Endodermal cell (in vitro differentiated cells): ENCODE results near the gene ZSCAN20. TPM values are rescaled to one million over a fixed set of nuclear protein-coding genes. Genes with fewer than 3 reads are reported as not detected.
A peak's percentile ranks its signal among the peaks of the same experiment; 100 is the strongest.

Experiments
- DNase-seq: peaks from one replicate; pipeline ENCODE4 v3.0.0-alpha.2; 2017
- H3K27ac ChIP-seq: 2 replicates; pipeline ENCODE4 v1.5.1; 2013; ENCODE audit warnings: mild to moderate bottlenecking, low read depth, low read length, moderate library complexity
- H3K27me3 ChIP-seq: 2 replicates; pipeline ENCODE4 v1.6.1; 2013; ENCODE audit warnings: mild to moderate bottlenecking, low read length, moderate library complexity; ENCODE audit not compliant: insufficient read depth, control insufficient read depth, poor library complexity, severe bottlenecking
- H3K36me3 ChIP-seq: 2 replicates; pipeline ENCODE4 v1.7.0; 2013; ENCODE audit warnings: mild to moderate bottlenecking, low read length, moderate library complexity; ENCODE audit not compliant: control insufficient read depth, insufficient read depth
- H3K4me1 ChIP-seq: one replicate; pipeline ENCODE4 v1.7.0; 2013; ENCODE audit warnings: low read length; ENCODE audit not compliant: control insufficient read depth, insufficient read depth
- H3K4me3 ChIP-seq: 2 replicates; pipeline ENCODE4 v1.5.1; 2013; ENCODE audit warnings: mild to moderate bottlenecking, low read length, moderate library complexity
- H3K9ac ChIP-seq: 2 replicates; pipeline ENCODE4 v1.6.1; 2013; ENCODE audit warnings: mild to moderate bottlenecking, low read length, moderate library complexity; ENCODE audit not compliant: poor library complexity, severe bottlenecking; ENCODE audit errors: extremely low read depth
- H3K9me3 ChIP-seq: 2 replicates; pipeline ENCODE4 v1.6.1; 2013; ENCODE audit warnings: mild to moderate bottlenecking, low read length, moderate library complexity; ENCODE audit not compliant: control insufficient read depth
- H3K27ac Mint-ChIP-seq: 2 replicates; pipeline ENCODE4 v1.8.0; 2020; ENCODE audit warnings: mixed read lengths
- H3K27me3 Mint-ChIP-seq: 2 replicates; pipeline ENCODE4 v1.8.0; 2021; ENCODE audit warnings: mild to moderate bottlenecking, mixed read lengths; ENCODE audit not compliant: insufficient read depth
- H3K36me3 Mint-ChIP-seq: 2 replicates; pipeline ENCODE4 v1.8.0; 2020; ENCODE audit warnings: low read depth, mixed read lengths
- H3K4me1 Mint-ChIP-seq: 2 replicates; pipeline ENCODE4 v1.8.0; 2020; ENCODE audit warnings: mixed read lengths
- H3K4me3 Mint-ChIP-seq: 2 replicates; pipeline ENCODE4 v1.8.0; 2020; ENCODE audit warnings: mild to moderate bottlenecking, moderate library complexity, mixed read lengths
- H3K9me3 Mint-ChIP-seq: 2 replicates; pipeline ENCODE4 v1.8.0; 2020; ENCODE audit warnings: mild to moderate bottlenecking, mixed read lengths
- CTCF ChIP-seq: fragments of 200-600 bp; sonication (generic); conservative IDR thresholded peaks from 2 replicates; pipeline ENCODE4 v1.5.0; 2021; ENCODE audit warnings: antibody characterized with exemption, mild to moderate bottlenecking
- WGBS, 2 experiments: methylation state at CpG; one replicate each; pipeline versions ENCODE4 v1.1.5 to v1.1.7; 2013; ENCODE audit warnings: missing lambda C conversion rate in 2 of 2, mixed read lengths in 1 of 2; ENCODE audit not compliant: insufficient coverage in 1 of 2, insufficient read length in 1 of 2; 5-methylcytosine and 5-hydroxymethylcytosine counted together
- total RNA-seq, 2 donors: library from RNA; stranded (reverse); fragmentation: NEBNext Ultra II Directional in 1 of 2; extraction: Animal tissue kit (Norgen Biotek cat#: 25700) in 1 of 2; gene quantifications; 2 replicates in 1 of 2; 3 replicates in 1 of 2; pipeline ENCODE4 v1.2.1, GENCODE V29; 2021

ZSCAN20 gene
- total RNA-seq, 2 donors from 2014 or later: 5.8 to 6.1 TPM

DNA sequence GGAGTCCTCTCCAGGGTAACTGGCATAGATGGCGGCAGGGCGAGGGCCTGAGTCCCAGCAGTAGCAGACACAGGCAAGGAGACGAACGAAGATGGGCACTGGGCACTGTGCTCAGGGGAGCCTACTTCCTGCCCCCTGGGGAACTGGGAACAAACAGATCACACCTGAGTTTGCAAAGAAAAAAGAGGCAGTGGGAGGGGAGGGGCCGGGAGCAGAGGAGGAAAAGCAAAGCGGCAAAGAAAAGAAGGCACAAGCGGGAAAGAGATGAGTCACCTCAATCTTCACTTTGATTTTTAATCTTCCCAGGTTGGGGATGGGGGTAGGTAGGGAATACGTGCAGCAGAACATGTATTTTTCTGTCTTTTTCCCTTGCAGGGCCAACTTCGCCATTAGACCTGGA is 44.0 kb downstream of the ZSCAN20 start:
- Mint-ChIP-seq H3K27ac (no peak overlapping the region), H3K9me3 (no peaks in the 10 kb centered on the region), H3K4me1 (peaks cover 10% of the 10 kb centered on the region), H3K36me3 (no peaks in the 10 kb centered on the region), H3K4me3 (no peak overlapping the region), H3K27me3 (peaks cover 3% of the 10 kb centered on the region)
- no peak overlapping the region for H3K4me3 ChIP-seq
- peak; percentile 75 for DNase-seq
- H3K4me1 ChIP-seq: no peaks in the 10 kb centered on the region
- no peaks in the 10 kb centered on the region for H3K9me3 ChIP-seq
- H3K27ac ChIP-seq: no peak overlapping the region
- no peaks in the 10 kb centered on the region for H3K36me3 ChIP-seq
- no peaks in the 10 kb centered on the region for H3K27me3 ChIP-seq
- WGBS, 2 experiments: 64 to 71% methylated on average over 6 to 9 of the region's 9 CpGs
- no peak overlapping the region for H3K9ac ChIP-seq
- no peak for TF ChIP-seq CTCF

GRCh38 chr1:33516891-33517567 is 44.6 kb downstream of the ZSCAN20 start:
- Histone ChIP-seq H3K9ac (no peak overlapping the region), H3K36me3 (no peaks in the 10 kb centered on the region), H3K27ac (no peak overlapping the region), H3K27me3 (no peaks in the 10 kb centered on the region), H3K4me1 (no peaks in the 10 kb centered on the region), H3K4me3 (no peak overlapping the region), H3K9me3 (no peaks in the 10 kb centered on the region)
- Mint-ChIP-seq H3K27me3 (peaks cover 3% of the 10 kb centered on the region), H3K36me3 (no peaks in the 10 kb centered on the region), H3K27ac (no peak overlapping the region), H3K4me1 (peaks cover 10% of the 10 kb centered on the region), H3K4me3 (no peak overlapping the region), H3K9me3 (no peaks in the 10 kb centered on the region)
- WGBS, 2 experiments: 96% methylated on average over 5 of the region's 8 CpGs; no CpG with 5 or more reads in 1 of the 2 experiments
- no peak for DNase-seq
- no peak for TF ChIP-seq CTCF

DNA sequence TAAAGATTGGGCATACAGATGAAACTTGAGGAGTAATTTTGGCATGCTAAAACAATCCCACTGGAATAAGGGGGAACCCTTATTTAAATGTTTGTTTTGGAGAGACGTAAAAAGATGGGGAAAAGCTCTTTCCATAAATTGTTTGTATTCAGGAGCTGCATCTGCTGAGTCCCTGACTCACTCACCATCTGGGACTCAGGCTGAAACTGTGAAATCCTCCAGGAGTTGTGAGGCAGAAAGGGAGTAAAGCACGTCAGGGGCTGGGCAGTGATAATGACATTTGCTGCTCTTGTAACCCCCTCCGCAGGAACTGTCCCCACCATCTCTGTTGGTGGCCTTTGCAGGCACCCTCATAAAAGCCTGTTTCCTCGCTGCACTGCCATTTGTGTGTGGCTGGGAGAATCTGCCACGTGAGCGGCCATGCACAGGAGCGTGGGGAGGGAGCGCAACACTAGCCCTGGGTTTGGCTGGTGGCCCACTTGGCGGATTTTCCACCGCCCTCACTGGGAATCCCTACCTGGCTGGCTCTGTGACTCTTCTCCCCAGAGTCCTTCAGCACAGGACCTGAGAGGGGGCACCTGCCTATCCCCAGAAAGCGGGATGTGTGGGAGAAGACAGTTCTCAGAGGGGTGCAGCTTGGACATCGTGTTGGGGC is 45.3 kb downstream of the ZSCAN20 start:
- Mint-ChIP-seq H3K9me3 (no peaks in the 10 kb centered on the region), H3K27me3 (peaks cover 3% of the 10 kb centered on the region), H3K4me1 (peaks cover 10% of the 10 kb centered on the region), H3K27ac (no peak overlapping the region), H3K4me3 (no peak overlapping the region), H3K36me3 (no peaks in the 10 kb centered on the region)
- H3K36me3 ChIP-seq: no peaks in the 10 kb centered on the region
- H3K4me3 ChIP-seq: no peak overlapping the region
- no peaks in the 10 kb centered on the region for H3K9me3 ChIP-seq
- 90 to 100% methylated on average over 8 to 12 of the region's 12 CpGs for whole genome bisulfite sequencing, 2 experiments
- DNase-seq: no peak
- H3K4me1 ChIP-seq: no peaks in the 10 kb centered on the region
- H3K9ac ChIP-seq: no peak overlapping the region
- H3K27me3 ChIP-seq: no peaks in the 10 kb centered on the region
- no peak for TF ChIP-seq CTCF
- no peak overlapping the region for H3K27ac ChIP-seq
